Panc1 (cell line): ENCODE measurements around the gene SLCO6A1. TPM values are rescaled to one million over a fixed set of nuclear protein-coding genes. Genes with fewer than 3 reads are reported as not detected.

Source experiments
- ATAC-seq: fragments of 200-7000 bp; cut with Tn5 transposase; 2 replicates; pipeline ENCODE4 v1.9.1; 2020; ENCODE audit warnings: mild to moderate bottlenecking, moderate library complexity
- BruUV-seq: library from RNA; stranded (reverse); fragments of 400-500 nt; replicated peaks from 2 replicates; lab custom pipeline; 2021; lab: Mats Ljungman, UMichigan
- CTCF ChIA-PET: fragments of 300-600 bp; sonication (Branson Sonifier 250); formaldehyde crosslinking; loops from one replicate; lab custom pipeline; 2022; ENCODE audit warnings: antibody characterized with exemption; lab: Charles Lee
- POLR2A ChIA-PET: fragments of 300-600 bp; sonication (Branson Sonifier 250); formaldehyde crosslinking; loops from one replicate; lab custom pipeline; 2022; ENCODE audit warnings: antibody characterized with exemption; lab: Charles Lee
- DNase-seq: peaks from one replicate; pipeline ENCODE4 v3.0.0-alpha.2; 2010; ENCODE audit warnings: low read depth, low spot score
- H3K27ac ChIP-seq: 2 replicates; pipeline ENCODE4 v1.5.1; 2011; ENCODE audit warnings: mild to moderate bottlenecking, low read length, inconsistent platforms
- H3K27me3 ChIP-seq: fragments of 200-500 bp; sonication (Bioruptor generic); 2 replicates; pipeline ENCODE4 v1.6.0; 2014; ENCODE audit warnings: low read length, inconsistent platforms; ENCODE audit not compliant: control insufficient read depth, insufficient read depth
- H3K36me3 ChIP-seq: fragments of 200-500 bp; sonication (Bioruptor generic); 2 replicates; pipeline ENCODE4 v1.5.1; 2014; ENCODE audit warnings: inconsistent platforms, mild to moderate bottlenecking, low read length, moderate library complexity; ENCODE audit not compliant: control insufficient read depth, insufficient read depth
- H3K4me1 ChIP-seq: 2 replicates; pipeline ENCODE4 v1.5.1; 2011; ENCODE audit warnings: inconsistent platforms, mild to moderate bottlenecking, low read length, moderate library complexity; ENCODE audit not compliant: control insufficient read depth, insufficient read depth
- H3K4me3 ChIP-seq, 2 experiments: 2 replicates each; pipeline ENCODE4 v1.5.1; 2011 to 2012; ENCODE audit warnings: low read depth in 2 of 2, low read length in 2 of 2, mild to moderate bottlenecking in 2 of 2, inconsistent platforms in 1 of 2, moderate library complexity in 1 of 2
- H3K9me3 ChIP-seq: fragments of 200-500 bp; sonication (Bioruptor generic); 2 replicates; pipeline ENCODE4 v1.5.1; 2014; ENCODE audit warnings: low read depth, mild to moderate bottlenecking, inconsistent platforms, low read length, moderate library complexity; ENCODE audit not compliant: control insufficient read depth, insufficient read depth
- CTCF ChIP-seq: fragments of 450-650 bp; IDR thresholded peaks from 2 replicates; pipeline ENCODE4 v1.5.1; 2017; ENCODE audit warnings: mild to moderate bottlenecking
- POLR2AphosphoS5 ChIP-seq: IDR thresholded peaks from 2 replicates; pipeline ENCODE4 v1.6.1; 2012; ENCODE audit warnings: mild to moderate bottlenecking, low read depth, low read length, moderate library complexity
- SIN3A ChIP-seq: IDR thresholded peaks from 2 replicates; pipeline ENCODE4 v1.6.1; 2012; ENCODE audit warnings: low read depth, mild to moderate bottlenecking, low read length, moderate library complexity, borderline replicate concordance; ENCODE audit not compliant: insufficient read depth
- TCF7L2 ChIP-seq: IDR thresholded peaks from 2 replicates; pipeline ENCODE4 v1.6.1; 2011; ENCODE audit warnings: mild to moderate bottlenecking, low read depth, low read length, inconsistent platforms
- in situ Hi-C: cut with HindIII; loops from 2 replicates; pipeline ENCODE4 v1.10.0; 2016; ENCODE audit warnings: low sequenced_read_pairs, low pct_unique_long_range_greater_than_20kb
- intact Hi-C: fragments of 100-400 bp; cut with micrococcal nuclease; formaldehyde crosslinking; loops from one replicate; pipeline ENCODE4 v1.10.0; 2022; ENCODE audit not compliant: unreplicated experiment
- total RNA-seq: library from RNA; stranded (reverse); gene quantifications from one replicate; pipeline ENCODE4 v1.2.1, GENCODE V29; 2021; ENCODE audit not compliant: unreplicated experiment
- TF ChIP-seq, protein P1 (sequence below), 2 experiments: IDR thresholded peaks; 2 replicates each; pipeline ENCODE4 v1.6.1; 2011 to 2012; ENCODE audit warnings: low read depth in 2 of 2, control low read depth in 1 of 2, low read length in 1 of 2, mild to moderate bottlenecking in 1 of 2, moderate library complexity in 1 of 2; ENCODE audit not compliant: insufficient read depth in 1 of 2

The SLCO6A1 gene
- total RNA-seq, 1 experiment from 2014 or later = not detected

- no peaks in the 10 kb centered on the region for H3K27me3 ChIP-seq
- H3K36me3 ChIP-seq = no peaks in the 10 kb centered on the region
- H3K27ac ChIP-seq = no peak overlapping the region
- intact Hi-C loops = no loop called here
- no peaks in the 10 kb centered on the region for H3K4me1 ChIP-seq
- TF ChIP-seq CTCF = no peak
- no peak for TF ChIP-seq POLR2AphosphoS5
- no peak for TF ChIP-seq SIN3A
- no peak for TF ChIP-seq TCF7L2
- TF ChIP-seq, protein P1, sequence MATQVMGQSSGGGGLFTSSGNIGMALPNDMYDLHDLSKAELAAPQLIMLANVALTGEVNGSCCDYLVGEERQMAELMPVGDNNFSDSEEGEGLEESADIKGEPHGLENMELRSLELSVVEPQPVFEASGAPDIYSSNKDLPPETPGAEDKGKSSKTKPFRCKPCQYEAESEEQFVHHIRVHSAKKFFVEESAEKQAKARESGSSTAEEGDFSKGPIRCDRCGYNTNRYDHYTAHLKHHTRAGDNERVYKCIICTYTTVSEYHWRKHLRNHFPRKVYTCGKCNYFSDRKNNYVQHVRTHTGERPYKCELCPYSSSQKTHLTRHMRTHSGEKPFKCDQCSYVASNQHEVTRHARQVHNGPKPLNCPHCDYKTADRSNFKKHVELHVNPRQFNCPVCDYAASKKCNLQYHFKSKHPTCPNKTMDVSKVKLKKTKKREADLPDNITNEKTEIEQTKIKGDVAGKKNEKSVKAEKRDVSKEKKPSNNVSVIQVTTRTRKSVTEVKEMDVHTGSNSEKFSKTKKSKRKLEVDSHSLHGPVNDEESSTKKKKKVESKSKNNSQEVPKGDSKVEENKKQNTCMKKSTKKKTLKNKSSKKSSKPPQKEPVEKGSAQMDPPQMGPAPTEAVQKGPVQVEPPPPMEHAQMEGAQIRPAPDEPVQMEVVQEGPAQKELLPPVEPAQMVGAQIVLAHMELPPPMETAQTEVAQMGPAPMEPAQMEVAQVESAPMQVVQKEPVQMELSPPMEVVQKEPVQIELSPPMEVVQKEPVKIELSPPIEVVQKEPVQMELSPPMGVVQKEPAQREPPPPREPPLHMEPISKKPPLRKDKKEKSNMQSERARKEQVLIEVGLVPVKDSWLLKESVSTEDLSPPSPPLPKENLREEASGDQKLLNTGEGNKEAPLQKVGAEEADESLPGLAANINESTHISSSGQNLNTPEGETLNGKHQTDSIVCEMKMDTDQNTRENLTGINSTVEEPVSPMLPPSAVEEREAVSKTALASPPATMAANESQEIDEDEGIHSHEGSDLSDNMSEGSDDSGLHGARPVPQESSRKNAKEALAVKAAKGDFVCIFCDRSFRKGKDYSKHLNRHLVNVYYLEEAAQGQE (IDR thresholded peaks at IDR 0.05; ENCODE audit: insufficient read depth in 1 of 2, low read depth in 2 of 2, low read length in 1 of 2) = no peak
- no TSS peak for BruUV-seq
- ATAC-seq = no peak
- no peak for DNase-seq
- POLR2A ChIA-PET = no interaction called here
- CTCF ChIA-PET = no interaction called here
- H3K9me3 ChIP-seq = no peaks in the 10 kb centered on the region
- in situ Hi-C loops = no loop called here
- H3K4me3 ChIP-seq = no peak overlapping the region
Measured at GRCh38 chr5:102421647-102422046, 77.2 kb downstream of the SLCO6A1 start.

GRCh38 chr5:102418531-102418930 is 80.3 kb downstream of the SLCO6A1 start:
- POLR2A ChIA-PET = interaction anchor here (0.6 kb wide), 1 partner anchor 1165 kb away, joined by 3 read pairs; no protein-coding TSS in a partner anchor
- CTCF ChIA-PET = interaction anchor here (0.6 kb wide), 1 partner anchor 51 kb away, joined by 3 read pairs; no protein-coding TSS in a partner anchor
- H3K36me3 ChIP-seq = no peaks in the 10 kb centered on the region
- no peak overlapping the region for H3K27ac ChIP-seq
- H3K4me1 ChIP-seq = no peaks in the 10 kb centered on the region
- in situ Hi-C loops (no loop called here), intact Hi-C loops (no loop called here)
- no peak overlapping the region for H3K4me3 ChIP-seq
- no peaks in the 10 kb centered on the region for H3K27me3 ChIP-seq
- BruUV-seq = no TSS peak
- no peaks in the 10 kb centered on the region for H3K9me3 ChIP-seq
- ATAC-seq (no peak), DNase-seq (no peak)
- TF ChIP-seq SIN3A (no peak), TCF7L2 (no peak), CTCF (no peak), POLR2AphosphoS5 (no peak)
- TF ChIP-seq, protein P1 (IDR thresholded peaks at IDR 0.05; ENCODE audit: insufficient read depth in 1 of 2, low read depth in 2 of 2, low read length in 1 of 2) = no peak
